BJ (cell line): ENCODE measurements around the gene SAP25. TPM values are rescaled to one million over a fixed set of nuclear protein-coding genes. Genes with fewer than 3 reads are reported as not detected.
A peak's percentile ranks its signal among the peaks of the same experiment; 100 is the strongest.

Experiments used
- CTCF ChIA-PET: fragments of 350-600 bp; formaldehyde crosslinking; extraction: SDS; loops from one replicate; lab custom pipeline; 2021; ENCODE audit warnings: antibody characterized with exemption, inconsistent platforms; lab: Yijun Ruan, JAX
- POLR2A ChIA-PET: fragments of 300-600 bp; sonication (Branson Sonifier 250); formaldehyde crosslinking; extraction: SDS; loops from one replicate; lab custom pipeline; 2021; ENCODE audit warnings: antibody characterized with exemption; lab: Charles Lee
- DNase-seq: peaks from one replicate; pipeline ENCODE4 v3.0.0-alpha.2; 2011; ENCODE audit warnings: low read depth
- H3K27me3 ChIP-seq: 2 replicates; pipeline ENCODE4 v1.6.0; 2011; ENCODE audit warnings: low read length; ENCODE audit not compliant: control insufficient read depth, insufficient read depth
- H3K36me3 ChIP-seq: 2 replicates; pipeline ENCODE4 v1.5.1; 2011; ENCODE audit warnings: low read length; ENCODE audit not compliant: control insufficient read depth, insufficient read depth
- H3K4me3 ChIP-seq: 2 replicates; pipeline ENCODE4 v1.5.1; 2011; ENCODE audit warnings: low read depth, mild to moderate bottlenecking, control low read depth, low read length
- polyA plus RNA-seq: library from polyadenylated mRNA; depleted of rRNA; stranded (reverse); fragments of >200 nt; gene quantifications from 2 replicates; pipeline ENCODE4 v1.2.3, GENCODE V29; 2011
- TF ChIP-seq, protein P1 (sequence below): IDR thresholded peaks from 2 replicates; pipeline ENCODE4 v1.5.1; 2011; ENCODE audit warnings: low read depth, mild to moderate bottlenecking, control low read depth, inconsistent platforms, low read length, moderate library complexity; ENCODE audit not compliant: insufficient read depth

The SAP25 gene
- polyA plus RNA-seq, 1 experiment, result 0.34 TPM

DNA sequence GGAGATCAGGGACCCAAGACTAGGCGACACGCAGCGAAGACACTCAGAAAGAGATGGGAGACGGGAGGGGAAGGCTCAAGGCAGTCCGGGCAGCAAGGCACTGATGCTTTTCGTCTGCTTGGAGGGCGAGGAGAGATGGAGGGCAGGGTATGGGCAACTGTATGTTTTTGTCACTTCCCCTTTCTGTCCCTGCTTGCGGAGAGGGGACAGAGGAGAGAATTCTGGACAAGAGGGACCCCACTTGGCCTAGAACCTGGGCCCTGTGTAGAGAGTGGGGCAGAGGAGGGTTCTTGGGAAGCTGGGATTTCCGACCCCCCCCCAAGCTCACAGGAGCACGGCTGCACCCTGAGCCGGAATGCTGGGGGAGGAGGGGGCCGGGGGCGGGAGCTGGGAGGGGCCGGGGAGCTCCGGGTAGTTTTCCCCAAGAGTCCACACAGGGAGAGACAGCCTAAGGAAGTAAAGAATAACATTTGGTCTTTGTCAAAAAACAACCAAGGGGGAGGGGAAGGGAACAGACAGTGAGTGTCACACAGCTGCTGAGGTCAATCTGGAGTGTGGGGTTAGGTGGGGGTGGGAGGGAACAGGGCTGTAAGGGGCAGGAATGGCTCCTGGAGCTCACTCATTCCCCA, 10.5 kb upstream of the SAP25 start:
- no peaks in the 10 kb centered on the region for H3K27me3 ChIP-seq
- H3K4me3 ChIP-seq, result peak overlapping the region; percentile 98
- POLR2A ChIA-PET, result interaction anchor here (0.6 to 1.8 kb wide), 2 partner anchors 15 to 18 kb away, joined by 3 to 7 read pairs; partner anchors contain the start of gene PCOLCE
- TF ChIP-seq, protein P1, sequence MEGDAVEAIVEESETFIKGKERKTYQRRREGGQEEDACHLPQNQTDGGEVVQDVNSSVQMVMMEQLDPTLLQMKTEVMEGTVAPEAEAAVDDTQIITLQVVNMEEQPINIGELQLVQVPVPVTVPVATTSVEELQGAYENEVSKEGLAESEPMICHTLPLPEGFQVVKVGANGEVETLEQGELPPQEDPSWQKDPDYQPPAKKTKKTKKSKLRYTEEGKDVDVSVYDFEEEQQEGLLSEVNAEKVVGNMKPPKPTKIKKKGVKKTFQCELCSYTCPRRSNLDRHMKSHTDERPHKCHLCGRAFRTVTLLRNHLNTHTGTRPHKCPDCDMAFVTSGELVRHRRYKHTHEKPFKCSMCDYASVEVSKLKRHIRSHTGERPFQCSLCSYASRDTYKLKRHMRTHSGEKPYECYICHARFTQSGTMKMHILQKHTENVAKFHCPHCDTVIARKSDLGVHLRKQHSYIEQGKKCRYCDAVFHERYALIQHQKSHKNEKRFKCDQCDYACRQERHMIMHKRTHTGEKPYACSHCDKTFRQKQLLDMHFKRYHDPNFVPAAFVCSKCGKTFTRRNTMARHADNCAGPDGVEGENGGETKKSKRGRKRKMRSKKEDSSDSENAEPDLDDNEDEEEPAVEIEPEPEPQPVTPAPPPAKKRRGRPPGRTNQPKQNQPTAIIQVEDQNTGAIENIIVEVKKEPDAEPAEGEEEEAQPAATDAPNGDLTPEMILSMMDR, result no peak
- CTCF ChIA-PET, result interaction anchor here (0.6 to 6.0 kb wide), 8 partner anchors 11 to 107 kb away, joined by 3 to 42 read pairs (median 4); partner anchors contain the start of genes GIGYF1 and PCOLCE
- H3K36me3 ChIP-seq, result peaks cover 20% of the 10 kb centered on the region
- no peak for DNase-seq

DNA sequence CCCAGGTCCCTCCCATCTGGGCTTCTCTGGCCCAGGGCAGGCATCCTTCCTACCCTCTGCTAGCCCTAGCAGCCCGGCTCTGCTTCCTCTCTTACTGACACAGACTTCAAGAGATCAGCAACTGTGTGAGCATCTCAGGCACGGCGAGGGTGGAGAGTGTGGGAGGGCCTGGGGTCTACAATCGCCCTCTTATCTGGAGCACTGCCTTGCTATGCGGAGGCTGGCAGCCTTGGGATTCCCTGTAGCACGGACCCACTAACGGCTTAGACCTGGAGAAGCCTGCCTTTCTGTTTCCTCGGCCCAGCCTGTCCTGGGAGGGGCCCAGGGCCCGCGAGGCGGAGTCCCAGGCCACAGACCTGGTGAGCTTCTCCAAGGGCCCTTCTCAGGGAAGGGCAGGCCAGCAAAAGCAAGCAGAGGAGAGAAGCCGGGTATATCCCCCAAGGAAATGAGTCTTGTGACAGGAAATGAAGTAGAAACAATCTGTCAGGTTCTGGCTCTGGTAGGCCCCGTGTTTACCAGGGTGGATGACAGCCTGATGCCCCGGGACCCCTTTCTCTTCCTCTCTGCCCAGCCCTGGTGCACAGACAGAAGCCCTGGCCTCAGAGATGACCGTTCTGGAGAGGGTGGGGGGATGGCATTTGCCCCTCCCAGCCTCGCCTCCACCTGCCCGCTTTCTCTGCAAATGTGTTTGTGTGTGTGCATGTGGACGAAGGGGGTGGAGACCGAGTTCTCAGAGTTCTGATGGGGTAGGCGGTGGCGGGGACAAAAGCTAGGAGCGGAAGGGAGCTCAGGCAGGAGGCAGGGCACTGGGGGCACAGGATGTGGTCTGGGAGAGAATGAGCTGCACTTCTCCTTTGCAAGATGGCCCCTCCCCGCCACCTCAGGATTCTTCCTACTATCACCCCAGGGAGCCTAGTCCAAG, 9.7 kb upstream of the SAP25 start:
- DNase-seq, result no peak
- CTCF ChIA-PET, result interaction anchor here (0.6 to 6.0 kb wide), 4 partner anchors 18 to 114 kb away, joined by 3 to 42 read pairs (median 17); partner anchors contain the start of gene GIGYF1
- POLR2A ChIA-PET, result interaction anchor here (1.8 kb wide), 1 partner anchor 19 kb away, joined by 7 read pairs; the partner anchor contains the start of gene PCOLCE
- Histone ChIP-seq H3K4me3 (peak overlapping the region; percentile 98), H3K36me3 (peaks cover 26% of the 10 kb centered on the region), H3K27me3 (no peaks in the 10 kb centered on the region)
- TF ChIP-seq, protein P1, result no peak

DNA sequence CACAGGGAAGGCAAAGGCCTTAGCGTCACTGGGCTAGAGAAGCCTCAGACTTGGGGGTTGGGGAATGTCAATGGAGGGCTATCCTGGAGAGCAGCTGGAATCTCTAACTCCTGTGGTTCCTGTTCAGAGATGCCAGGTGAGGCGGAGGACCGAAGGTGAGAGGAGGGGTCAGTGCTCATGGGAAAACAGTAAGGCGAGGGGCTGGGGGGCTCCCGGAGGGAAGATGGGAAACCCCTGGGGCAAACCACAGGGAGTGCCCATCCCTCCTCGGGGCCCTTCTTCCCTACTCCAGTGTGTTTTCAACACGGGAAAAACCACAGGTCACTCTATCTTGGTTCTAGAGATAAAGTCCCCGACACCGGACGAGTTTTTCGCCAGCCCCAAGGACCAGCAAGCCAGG, 8.9 kb upstream of the SAP25 start:
- ChIA-PET POLR2A (no interaction called here), CTCF (interaction anchor here (0.6 to 6.0 kb wide), 5 partner anchors 18 to 114 kb away, joined by 3 to 42 read pairs (median 6); partner anchors contain the start of gene GIGYF1)
- DNase-seq, result no peak
- Histone ChIP-seq H3K4me3 (no peak overlapping the region), H3K27me3 (no peaks in the 10 kb centered on the region), H3K36me3 (peaks cover 28% of the 10 kb centered on the region)
- TF ChIP-seq, protein P1, result no peak

DNA sequence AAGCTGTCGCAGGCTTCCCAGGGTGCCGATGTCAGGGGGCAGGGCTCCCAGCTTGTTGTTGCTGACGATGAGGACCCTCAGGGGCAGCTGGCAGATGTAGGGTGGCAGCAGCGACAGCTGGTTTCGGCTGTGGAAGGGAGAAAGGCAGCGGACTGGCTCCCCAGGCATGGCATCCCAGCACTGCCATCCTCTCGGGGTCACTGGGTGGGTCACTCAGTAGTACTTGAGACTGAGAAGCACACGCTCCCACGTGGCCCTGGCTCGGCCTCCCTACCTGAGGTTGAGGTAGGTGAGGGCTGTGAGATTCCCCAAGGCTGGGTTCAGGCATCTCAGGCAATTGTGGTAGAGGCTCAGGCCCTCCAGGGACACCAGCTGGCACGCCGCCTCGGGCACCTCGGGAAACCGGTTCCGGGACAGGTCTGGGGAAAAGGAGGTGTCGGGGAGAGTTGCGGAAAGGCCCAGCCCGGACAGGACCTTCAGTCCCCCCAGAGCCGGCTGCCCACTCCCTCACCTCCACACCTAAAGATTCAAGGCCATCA, 8.4 kb upstream of the SAP25 start:
- TF ChIP-seq, protein P1, result no peak
- Histone ChIP-seq H3K36me3 (peaks cover 31% of the 10 kb centered on the region), H3K4me3 (no peak overlapping the region), H3K27me3 (no peaks in the 10 kb centered on the region)
- ChIA-PET CTCF (interaction anchor here (0.6 to 6.0 kb wide), 5 partner anchors 9 to 113 kb away, joined by 3 to 42 read pairs (median 4); partner anchors contain the start of gene GIGYF1), POLR2A (no interaction called here)
- no peak for DNase-seq
